IgD-negative memory B cell (primary cell): ENCODE results near the gene ELOB. TPM values are rescaled to one million over a fixed set of nuclear protein-coding genes. Genes with fewer than 3 reads are reported as not detected.

ENCODE experiments used
- H3K27ac Mint-ChIP-seq, 3 donors: one replicate each; pipeline ENCODE4 v1.8.0; 2020 to 2022; ENCODE audit warnings: mild to moderate bottlenecking in 3 of 3, mixed read lengths in 3 of 3, moderate library complexity in 1 of 3
- H3K27me3 Mint-ChIP-seq: one replicate; pipeline ENCODE4 v1.8.0; 2021; ENCODE audit warnings: mixed read lengths
- H3K36me3 Mint-ChIP-seq: one replicate; pipeline ENCODE4 v1.8.0; 2020; ENCODE audit warnings: mild to moderate bottlenecking, mixed read lengths
- H3K4me1 Mint-ChIP-seq, 3 donors: one replicate each; pipeline ENCODE4 v1.8.0; 2020 to 2022; ENCODE audit warnings: mixed read lengths in 3 of 3, mild to moderate bottlenecking in 1 of 3
- H3K4me3 Mint-ChIP-seq, 4 donors: one replicate each; pipeline ENCODE4 v1.8.0; 2020 to 2022; ENCODE audit warnings: mild to moderate bottlenecking in 4 of 4, mixed read lengths in 4 of 4, moderate library complexity in 3 of 4
- H3K9me3 Mint-ChIP-seq, 3 donors: one replicate each; pipeline ENCODE4 v1.8.0; 2020 to 2021; ENCODE audit warnings: mixed read lengths in 3 of 3, mild to moderate bottlenecking in 1 of 3
- polyA plus RNA-seq: library from polyadenylated mRNA; unstranded; fragments of 300-500 nt; fragmentation: Illumina TruSeq; gene quantifications from one replicate; pipeline ENCODE4 v1.2.3, GENCODE V29; 2021

ELOB gene
- polyA plus RNA-seq, 1 donor from 2014 or later = 262 TPM

GRCh38 chr16:2779978-2780898 is 3.2 kb upstream of the ELOB start:
- Mint-ChIP-seq H3K9me3 (no peaks in the 10 kb centered on the region), H3K4me3 (peak overlapping the region; percentile 20 to 95 (median 50))

GRCh38 chr16:2779151-2779920 is 2.3 kb upstream of the ELOB start:
- Mint-ChIP-seq H3K4me3 (peak overlapping the region in 3 of 4 donors; percentile 57 to 95 (median 92)), H3K9me3 (no peaks in the 10 kb centered on the region), H3K4me1 (peaks cover 13 to 21% (median 17%) of the 10 kb centered on the region in 3 donors), H3K27me3 (no peaks in the 10 kb centered on the region), H3K36me3 (no peaks in the 10 kb centered on the region), H3K27ac (peak overlapping the region in 2 of 3 donors; percentile 97 to 99)

More at GRCh38 chr16:2779978-2780898, 3.2 kb upstream of the ELOB start:
- Mint-ChIP-seq H3K36me3 (no peaks in the 10 kb centered on the region), H3K27me3 (no peaks in the 10 kb centered on the region), H3K27ac (peak overlapping the region in 1 of 3 donors; percentile 45), H3K4me1 (peaks cover 12 to 21% (median 17%) of the 10 kb centered on the region in 3 donors)

- Mint-ChIP-seq H3K27ac (peak overlapping the region; percentile 97 to 99 (median 98)), H3K36me3 (no peaks in the 10 kb centered on the region), H3K4me3 (peak overlapping the region; percentile 92 to 98 (median 96)), H3K9me3 (no peaks in the 10 kb centered on the region), H3K4me1 (peaks cover 13 to 21% (median 17%) of the 10 kb centered on the region in 3 donors), H3K27me3 (no peaks in the 10 kb centered on the region)
Observed at GRCh38 chr16:2778630-2778958, 1.5 kb upstream of the ELOB start.

GRCh38 chr16:2777903-2778629 is 986 bp upstream of the ELOB start:
- peak overlapping the region; percentile 97 to 99 (median 98) for H3K27ac Mint-ChIP-seq
- H3K4me3 Mint-ChIP-seq = peak overlapping the region; percentile 92 to 98 (median 96)
- no peaks in the 10 kb centered on the region for H3K9me3 Mint-ChIP-seq
- H3K27me3 Mint-ChIP-seq = no peaks in the 10 kb centered on the region
- no peaks in the 10 kb centered on the region for H3K36me3 Mint-ChIP-seq
- H3K4me1 Mint-ChIP-seq = peaks cover 13 to 21% (median 17%) of the 10 kb centered on the region in 3 donors

GRCh38 chr16:2776500-2777139 is 460 bp downstream of the ELOB start:
- H3K4me1 Mint-ChIP-seq = peaks cover 17 to 26% (median 17%) of the 10 kb centered on the region in 3 donors
- H3K27ac Mint-ChIP-seq = peak overlapping the region; percentile 72 to 97 (median 82)
- peaks cover 2% of the 10 kb centered on the region for H3K36me3 Mint-ChIP-seq
- H3K9me3 Mint-ChIP-seq = no peaks in the 10 kb centered on the region
- H3K4me3 Mint-ChIP-seq = peak overlapping the region; percentile 86 to 98 (median 95)
- no peaks in the 10 kb centered on the region for H3K27me3 Mint-ChIP-seq

GRCh38 chr16:2775765-2776499 is 1.1 kb downstream of the ELOB start:
- no peaks in the 10 kb centered on the region for H3K27me3 Mint-ChIP-seq
- H3K27ac Mint-ChIP-seq = peak overlapping the region; percentile 72 to 97 (median 82)
- peak overlapping the region; percentile 86 to 98 (median 95) for H3K4me3 Mint-ChIP-seq
- no peaks in the 10 kb centered on the region for H3K9me3 Mint-ChIP-seq
- H3K4me1 Mint-ChIP-seq = peaks cover 17 to 26% (median 17%) of the 10 kb centered on the region in 3 donors
- H3K36me3 Mint-ChIP-seq = peaks cover 2% of the 10 kb centered on the region

- peaks cover 17 to 26% (median 17%) of the 10 kb centered on the region in 3 donors for H3K4me1 Mint-ChIP-seq
- peak overlapping the region in 2 of 3 donors; percentile 82 to 97 for H3K27ac Mint-ChIP-seq
- H3K9me3 Mint-ChIP-seq = no peaks in the 10 kb centered on the region
- no peaks in the 10 kb centered on the region for H3K27me3 Mint-ChIP-seq
- peaks cover 2% of the 10 kb centered on the region for H3K36me3 Mint-ChIP-seq
- peak overlapping the region in 3 of 4 donors; percentile 57 to 98 (median 95) for H3K4me3 Mint-ChIP-seq
Observed at GRCh38 chr16:2775131-2775716, 1.9 kb downstream of the ELOB start.

- no peaks in the 10 kb centered on the region for H3K27me3 Mint-ChIP-seq
- H3K27ac Mint-ChIP-seq = peak overlapping the region in 1 of 3 donors; percentile 97
- H3K9me3 Mint-ChIP-seq = no peaks in the 10 kb centered on the region
- H3K4me1 Mint-ChIP-seq = peaks cover 17 to 26% (median 17%) of the 10 kb centered on the region in 3 donors
- H3K4me3 Mint-ChIP-seq = peak overlapping the region in 3 of 4 donors; percentile 32 to 95 (median 47)
- H3K36me3 Mint-ChIP-seq = peaks cover 2% of the 10 kb centered on the region
Observed at GRCh38 chr16:2774161-2774891, 2.8 kb downstream of the ELOB start.

- H3K36me3 Mint-ChIP-seq = peaks cover 2% of the 10 kb centered on the region
- H3K4me3 Mint-ChIP-seq = peak overlapping the region in 1 of 4 donors; percentile 95
- peaks cover 13 to 21% (median 16%) of the 10 kb centered on the region in 3 donors for H3K4me1 Mint-ChIP-seq
- H3K27me3 Mint-ChIP-seq = no peaks in the 10 kb centered on the region
- H3K9me3 Mint-ChIP-seq = no peaks in the 10 kb centered on the region
- peak overlapping the region in 2 of 3 donors; percentile 65 to 97 for H3K27ac Mint-ChIP-seq
Observed at GRCh38 chr16:2773188-2773968, 3.7 kb downstream of the ELOB start.

GRCh38 chr16:2771496-2772402 is 5.3 kb downstream of the ELOB start:
- H3K27me3 Mint-ChIP-seq = no peaks in the 10 kb centered on the region
- H3K36me3 Mint-ChIP-seq = peaks cover 2% of the 10 kb centered on the region
- H3K4me3 Mint-ChIP-seq = peak overlapping the region in 1 of 4 donors; percentile 68
- H3K4me1 Mint-ChIP-seq = peaks cover 7 to 16% (median 12%) of the 10 kb centered on the region in 3 donors
- no peaks in the 10 kb centered on the region for H3K9me3 Mint-ChIP-seq
- H3K27ac Mint-ChIP-seq = peak overlapping the region in 2 of 3 donors; percentile 59 to 97
